K562 (cell line): ENCODE results near the gene GATA2. TPM values are rescaled to one million over a fixed set of nuclear protein-coding genes. Genes with fewer than 3 reads are reported as not detected.

ENCODE experiments used
- BRF1 ChIP-seq: IDR thresholded peaks from 3 replicates; pipeline ENCODE4 v1.6.1; 2011; ENCODE audit warnings: borderline replicate concordance, mild to moderate bottlenecking; ENCODE audit not compliant: insufficient read length; ENCODE audit errors: extremely low read depth
- MAFK ChIP-seq: IDR thresholded peaks from 2 replicates; pipeline ENCODE4 v1.6.1; 2011; ENCODE audit warnings: low read length, improper control_type of control experiment
- MAZ ChIP-seq, 2 experiments: fragments of 450-650 bp in 1 of 2; sonication (generic) in 1 of 2; formaldehyde crosslinking; IDR thresholded peaks in 1 of 2; conservative IDR thresholded peaks in 1 of 2; 2 replicates each; pipeline versions ENCODE4 v1.4.0 to v1.5.0; 2020; ENCODE audit warnings: mild to moderate bottlenecking in 1 of 2, missing genetic modification reagents in 1 of 2
- POLR2G ChIP-seq: fragments of 200-400 bp; formaldehyde crosslinking; IDR thresholded peaks from 2 replicates; pipeline ENCODE4 v1.6.1; 2017; ENCODE audit warnings: low read depth, mild to moderate bottlenecking, antibody characterized with exemption, low read length, moderate library complexity
- PTTG1 ChIP-seq: fragments of 450-650 bp; IDR thresholded peaks from 2 replicates; pipeline ENCODE4 v1.6.1; 2016; ENCODE audit warnings: low read depth, mild to moderate bottlenecking, missing genetic modification characterization, missing compliant biosample characterization
- SMARCC2 ChIP-seq: fragments of 450-650 bp; IDR thresholded peaks from 2 replicates; pipeline ENCODE4 v1.6.1; 2017; ENCODE audit warnings: antibody characterized with exemption, moderate library complexity, mild to moderate bottlenecking, low read depth
- SMARCE1 ChIP-seq: fragments of 450-650 bp; IDR thresholded peaks from 2 replicates; pipeline ENCODE4 v1.7.1; 2016; ENCODE audit warnings: mild to moderate bottlenecking
- SRF ChIP-seq, 2 experiments: fragments of 250-450, 450-650 bp in 1 of 2; sonication (Bioruptor Pico) in 1 of 2; sonication (generic) in 1 of 2; formaldehyde crosslinking; IDR thresholded peaks; 2 replicates each; pipeline versions ENCODE4 v1.5.0 to v1.5.1; 2020 to 2022; ENCODE audit warnings: mild to moderate bottlenecking in 1 of 2, missing genetic modification reagents in 1 of 2
- TCFL5 ChIP-seq: fragments of 250-450 bp; sonication (Bioruptor Pico); conservative IDR thresholded peaks from 2 replicates; pipeline ENCODE4 v1.6.1; 2021; ENCODE audit warnings: mild to moderate bottlenecking, moderate library complexity, matching md5 sums
- TEAD1 ChIP-seq, 2 experiments: fragments of 450-650 bp in 1 of 2; sonication (generic) in 1 of 2; formaldehyde crosslinking; IDR thresholded peaks; 2 replicates each; pipeline versions ENCODE4 v1.4.0 to v1.8.0; 2020 to 2022; ENCODE audit warnings: mild to moderate bottlenecking in 2 of 2, missing genetic modification reagents in 1 of 2
- U2AF1 ChIP-seq: fragments of 200-400 bp; formaldehyde crosslinking; optimal IDR thresholded peaks from 2 replicates; pipeline ENCODE3; 2017; ENCODE audit warnings: mild to moderate bottlenecking, low read depth, low read length, moderate library complexity
- YY1 ChIP-seq, 3 experiments: IDR thresholded peaks; 2 replicates each; pipeline ENCODE4 v1.6.1; 2011; ENCODE audit warnings: low read length in 2 of 3, mild to moderate bottlenecking in 2 of 3, moderate library complexity in 2 of 3, borderline replicate concordance in 1 of 3, control low read depth in 1 of 3, low read depth in 1 of 3; ENCODE audit not compliant: insufficient read depth in 3 of 3, insufficient replicate concordance in 2 of 3, control insufficient read depth in 1 of 3, insufficient read length in 1 of 3; ENCODE audit errors: extremely low read depth in 1 of 3
- ZBTB7A ChIP-seq: IDR thresholded peaks from 2 replicates; pipeline ENCODE4 v1.6.1; 2011; ENCODE audit warnings: low read depth, mild to moderate bottlenecking, low read length, moderate library complexity, borderline replicate concordance; ENCODE audit not compliant: control insufficient read depth
- ZNF282 ChIP-seq: sonication (generic); formaldehyde crosslinking; IDR thresholded peaks from 2 replicates; pipeline ENCODE4 v1.8.1; 2023; ENCODE audit warnings: missing genetic modification reagents
- ZNF436 ChIP-seq: fragments of 250-450, 450-650 bp; sonication (Bioruptor Pico); formaldehyde crosslinking; IDR thresholded peaks from 2 replicates; pipeline ENCODE4 v1.7.0; 2020; ENCODE audit warnings: mild to moderate bottlenecking
- ZNF699 ChIP-seq: fragments of 250-450 bp; sonication (Bioruptor Pico); IDR thresholded peaks from 2 replicates; pipeline ENCODE4 v1.8.0; 2021; ENCODE audit warnings: mild to moderate bottlenecking, moderate library complexity; ENCODE audit not compliant: insufficient replicate concordance
- polyA plus RNA-seq, 8 experiments: library from polyadenylated mRNA; depleted of rRNA in 4 of 8; stranded (reverse) in 5 of 8; unstranded in 3 of 8; fragments of >200 nt; fragmentation: Nextera tagmentation in 2 of 8; fragmentation: Illumina TruSeq in 1 of 8; extraction: Ambion mirVana in 2 of 8; extraction: Trizol in 1 of 8; gene quantifications; 2 replicates each; pipeline versions ENCODE4 v1.2.1 to v1.2.3, GENCODE V29; 2011 to 2014; ENCODE audit warnings: inconsistent platforms in 1 of 8, missing spikeins in 1 of 8
- total RNA-seq, 7 experiments: library from RNA; depleted of rRNA in 6 of 7; stranded (reverse); fragments of >200 nt in 6 of 7; fragmentation: Illumina TruSeq in 2 of 7; extraction: Trizol in 2 of 7; gene quantifications; 2 replicates each; pipeline versions ENCODE4 v1.2.1 to v1.2.3, GENCODE V29; 2011 to 2021; ENCODE audit warnings: low replicate concordance in 1 of 7
- TF ChIP-seq, protein P1 (sequence below): fragments of 250-450 bp; sonication (Bioruptor Pico); IDR thresholded peaks from 2 replicates; pipeline ENCODE4 v1.5.0; 2020; ENCODE audit warnings: mild to moderate bottlenecking
- TF ChIP-seq, protein P2 (sequence below), 2 experiments: fragments of 200-800 bp in 1 of 2; sonication (Bioruptor generic) in 1 of 2; sonication (generic) in 1 of 2; formaldehyde crosslinking in 1 of 2; IDR thresholded peaks in 1 of 2; conservative IDR thresholded peaks in 1 of 2; 2 replicates each; pipeline versions ENCODE4 v1.5.0 to v1.6.1; 2016 to 2020; ENCODE audit warnings: missing compliant biosample characterization in 1 of 2, missing genetic modification characterization in 1 of 2, missing genetic modification reagents in 1 of 2
- TF ChIP-seq, protein P3 (sequence below): fragments of 450-650 bp; IDR thresholded peaks from 2 replicates; pipeline ENCODE4 v1.6.1; 2016
- TF ChIP-seq, protein P4 (sequence below): sonication (generic); formaldehyde crosslinking; IDR thresholded peaks from 2 replicates; pipeline ENCODE4 v1.8.1; 2022; ENCODE audit warnings: missing genetic modification reagents

GATA2 gene
- total and polyA plus RNA-seq, 9 of the 15 experiments (the other 6 are each of a cell fraction or from before 2014, with no cell fraction given): 8.5 to 218 (median 50.8) TPM

DNA sequence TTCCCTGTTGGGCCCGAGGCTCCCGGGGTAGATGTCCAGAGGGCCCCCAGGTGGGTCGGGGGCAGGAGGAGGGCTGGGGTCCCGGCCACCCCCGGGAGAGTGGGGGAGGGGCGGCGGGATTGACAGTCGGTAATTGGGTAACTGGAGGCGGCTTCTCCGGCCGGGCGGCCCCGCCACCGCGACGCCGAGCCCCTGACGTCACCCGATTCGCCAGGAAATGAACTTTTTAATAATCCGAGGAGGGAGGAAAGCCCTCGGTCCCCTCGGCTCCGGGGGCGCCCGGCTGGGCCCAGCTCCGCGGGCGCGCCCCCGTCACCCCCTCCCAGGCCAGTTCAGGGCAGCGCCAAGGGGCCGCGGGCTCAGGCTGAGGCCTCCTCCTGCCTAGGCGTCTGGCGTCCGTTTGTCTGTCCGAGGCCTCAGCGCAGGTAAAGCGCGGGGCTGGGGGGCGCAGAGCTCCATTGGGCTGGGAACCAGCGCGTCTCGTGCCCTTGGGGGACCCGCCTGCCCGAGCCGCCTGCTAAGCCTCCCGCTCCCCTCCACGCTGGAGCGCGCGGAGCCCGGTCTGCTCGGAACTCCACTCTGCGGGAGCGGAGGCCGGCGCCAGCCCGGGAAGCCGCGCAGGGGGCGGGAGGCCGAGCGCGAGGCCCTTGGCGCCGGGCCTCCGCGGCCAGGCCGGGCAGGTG, 3.9 kb downstream of the GATA2 start (continued):
- TF ChIP-seq ZNF699 (CRISPR knock-in tag): no peak
- TF ChIP-seq SMARCE1: 0 out of 2 replicates have a peak, but pooled peaks have one; percentile 34
- TF ChIP-seq SRF (CRISPR knock-in tag; IDR thresholded peaks at IDR 0.05): no peak
- TF ChIP-seq, protein P1, sequence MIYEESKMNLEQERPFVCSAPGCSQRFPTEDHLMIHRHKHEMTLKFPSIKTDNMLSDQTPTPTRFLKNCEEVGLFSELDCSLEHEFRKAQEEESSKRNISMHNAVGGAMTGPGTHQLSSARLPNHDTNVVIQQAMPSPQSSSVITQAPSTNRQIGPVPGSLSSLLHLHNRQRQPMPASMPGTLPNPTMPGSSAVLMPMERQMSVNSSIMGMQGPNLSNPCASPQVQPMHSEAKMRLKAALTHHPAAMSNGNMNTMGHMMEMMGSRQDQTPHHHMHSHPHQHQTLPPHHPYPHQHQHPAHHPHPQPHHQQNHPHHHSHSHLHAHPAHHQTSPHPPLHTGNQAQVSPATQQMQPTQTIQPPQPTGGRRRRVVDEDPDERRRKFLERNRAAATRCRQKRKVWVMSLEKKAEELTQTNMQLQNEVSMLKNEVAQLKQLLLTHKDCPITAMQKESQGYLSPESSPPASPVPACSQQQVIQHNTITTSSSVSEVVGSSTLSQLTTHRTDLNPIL: no peak
- TF ChIP-seq ZNF436 (CRISPR knock-in tag): no peak
- TF ChIP-seq YY1 (IDR thresholded peaks at IDR 0.05; ENCODE audit: borderline replicate concordance in 1 of 3, control insufficient read depth in 1 of 3, extremely low read depth in 1 of 3, insufficient read depth in 3 of 3, insufficient read length in 1 of 3, insufficient replicate concordance in 2 of 3, low read depth in 1 of 3, low read length in 2 of 3): peak in 1 of 3 experiments; percentile 15
- TF ChIP-seq POLR2G: peak; percentile 55
- 0 out of 4 replicates have a peak, but pooled peaks of 1 of the 2 experiments have one; percentile 29 for TF ChIP-seq TEAD1 (CRISPR knock-in tag; IDR thresholded peaks at IDR 0.05)
- TF ChIP-seq ZBTB7A: peak; percentile 97; the same call in 1 of the 2 replicates
- TF ChIP-seq SMARCC2: no peak
- peak in 1 of 2 experiments; percentile 49; a peak in 2 of 4 replicates for TF ChIP-seq MAZ (CRISPR knock-in tag; conservative IDR thresholded peaks at IDR 0.05 in 1 of 2, IDR thresholded peaks at IDR 0.05 in 1 of 2)
- TF ChIP-seq, protein P2, sequence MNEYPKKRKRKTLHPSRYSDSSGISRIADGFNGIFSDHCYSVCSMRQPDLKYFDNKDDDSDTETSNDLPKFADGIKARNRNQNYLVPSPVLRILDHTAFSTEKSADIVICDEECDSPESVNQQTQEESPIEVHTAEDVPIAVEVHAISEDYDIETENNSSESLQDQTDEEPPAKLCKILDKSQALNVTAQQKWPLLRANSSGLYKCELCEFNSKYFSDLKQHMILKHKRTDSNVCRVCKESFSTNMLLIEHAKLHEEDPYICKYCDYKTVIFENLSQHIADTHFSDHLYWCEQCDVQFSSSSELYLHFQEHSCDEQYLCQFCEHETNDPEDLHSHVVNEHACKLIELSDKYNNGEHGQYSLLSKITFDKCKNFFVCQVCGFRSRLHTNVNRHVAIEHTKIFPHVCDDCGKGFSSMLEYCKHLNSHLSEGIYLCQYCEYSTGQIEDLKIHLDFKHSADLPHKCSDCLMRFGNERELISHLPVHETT (CRISPR knock-in tag; conservative IDR thresholded peaks at IDR 0.05 in 1 of 2, IDR thresholded peaks at IDR 0.05 in 1 of 2): no peak
- TF ChIP-seq ZNF282: no peak
- TF ChIP-seq, protein P3, sequence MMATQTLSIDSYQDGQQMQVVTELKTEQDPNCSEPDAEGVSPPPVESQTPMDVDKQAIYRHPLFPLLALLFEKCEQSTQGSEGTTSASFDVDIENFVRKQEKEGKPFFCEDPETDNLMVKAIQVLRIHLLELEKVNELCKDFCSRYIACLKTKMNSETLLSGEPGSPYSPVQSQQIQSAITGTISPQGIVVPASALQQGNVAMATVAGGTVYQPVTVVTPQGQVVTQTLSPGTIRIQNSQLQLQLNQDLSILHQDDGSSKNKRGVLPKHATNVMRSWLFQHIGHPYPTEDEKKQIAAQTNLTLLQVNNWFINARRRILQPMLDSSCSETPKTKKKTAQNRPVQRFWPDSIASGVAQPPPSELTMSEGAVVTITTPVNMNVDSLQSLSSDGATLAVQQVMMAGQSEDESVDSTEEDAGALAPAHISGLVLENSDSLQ: peak; percentile 93
- no peak for TF ChIP-seq MAFK
- TF ChIP-seq, protein P4, sequence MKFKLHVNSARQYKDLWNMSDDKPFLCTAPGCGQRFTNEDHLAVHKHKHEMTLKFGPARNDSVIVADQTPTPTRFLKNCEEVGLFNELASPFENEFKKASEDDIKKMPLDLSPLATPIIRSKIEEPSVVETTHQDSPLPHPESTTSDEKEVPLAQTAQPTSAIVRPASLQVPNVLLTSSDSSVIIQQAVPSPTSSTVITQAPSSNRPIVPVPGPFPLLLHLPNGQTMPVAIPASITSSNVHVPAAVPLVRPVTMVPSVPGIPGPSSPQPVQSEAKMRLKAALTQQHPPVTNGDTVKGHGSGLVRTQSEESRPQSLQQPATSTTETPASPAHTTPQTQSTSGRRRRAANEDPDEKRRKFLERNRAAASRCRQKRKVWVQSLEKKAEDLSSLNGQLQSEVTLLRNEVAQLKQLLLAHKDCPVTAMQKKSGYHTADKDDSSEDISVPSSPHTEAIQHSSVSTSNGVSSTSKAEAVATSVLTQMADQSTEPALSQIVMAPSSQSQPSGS (CRISPR knock-in tag): peak; percentile 46; the same call in 1 of the 2 replicates
- TF ChIP-seq TCFL5 (CRISPR knock-in tag): no peak
- peak; percentile 21 for TF ChIP-seq U2AF1
- no peak for TF ChIP-seq PTTG1 (tag)
- TF ChIP-seq BRF1: no peak
